GM21526 (cell line): ENCODE results near the gene PAQR4.
A peak's percentile ranks its signal among the peaks of the same experiment; 100 is the strongest.

Experiments used
- ATAC-seq: cut with Tn5 transposase; IDR thresholded peaks from one replicate; pipeline ENCODE4 v1.9.1; 2021; ENCODE audit warnings: moderate library complexity; ENCODE audit not compliant: unreplicated experiment, low FRiP score

PAQR4 gene

DNA sequence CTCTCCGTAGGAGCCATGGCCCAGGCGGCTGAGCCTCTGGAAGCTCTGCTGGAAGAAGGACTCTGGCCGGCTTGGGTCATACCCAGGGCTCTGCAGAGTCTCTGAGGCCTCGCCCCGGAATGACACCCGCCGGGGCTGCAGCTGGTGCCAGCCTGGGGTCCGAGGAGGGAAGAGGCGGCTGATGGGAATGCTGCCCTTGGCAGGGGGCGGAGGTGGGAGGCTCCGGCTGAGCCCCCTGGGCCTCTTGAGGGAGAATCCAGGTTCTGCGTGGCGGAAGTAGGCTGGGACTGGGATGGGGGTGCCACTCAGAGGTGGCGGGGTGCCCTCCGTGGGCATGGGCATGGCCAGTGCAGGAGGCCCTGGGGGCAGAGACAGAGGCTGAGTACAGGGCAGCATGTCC, 7.5 kb downstream of the PAQR4 start:
- no peak for ATAC-seq

GRCh38 chr16:2977440-2977839, 8.3 kb downstream of the PAQR4 start:
- ATAC-seq: no peak

DNA sequence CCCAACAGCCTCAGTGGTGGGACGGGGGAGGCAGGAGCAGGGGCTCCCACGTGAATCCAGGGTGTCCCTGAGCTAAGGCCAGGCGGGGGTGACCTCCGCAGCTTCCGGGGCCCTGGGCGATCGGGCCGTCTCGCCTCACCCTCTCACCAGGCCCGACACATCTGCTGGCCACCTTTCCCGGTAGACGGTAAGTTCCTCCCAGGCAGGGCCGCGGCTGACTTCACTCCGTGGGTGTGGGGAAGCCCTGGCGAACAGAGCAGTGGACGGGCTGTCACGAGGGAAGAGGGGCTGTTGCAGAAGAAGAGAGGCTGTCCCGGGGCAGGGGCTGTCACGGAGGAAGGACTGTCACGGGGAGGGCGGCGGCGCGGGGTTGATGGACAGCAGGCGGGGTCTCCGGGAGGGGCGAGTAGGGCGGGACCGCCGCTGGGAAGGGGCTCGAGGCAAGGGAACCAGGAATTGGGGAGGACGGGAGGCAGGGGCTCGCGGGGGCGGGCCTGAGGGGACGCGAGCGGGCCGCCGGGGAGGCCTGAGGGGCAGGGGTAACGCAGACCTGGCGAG, 10.6 kb downstream of the PAQR4 start:
- ATAC-seq: no peak

GRCh38 chr16:2980227-2981176, 11.4 kb downstream of the PAQR4 start, which contains the start of gene PKMYT1:
Gene PKMYT1, minus strand, starts transcription at chr16:2980446. Its CDS starts 789 bp downstream, at chr16:2979657.
- ATAC-seq: peak; percentile 60

GRCh38 chr16:2981177-2981898, 12.2 kb downstream of the PAQR4 start:
- ATAC-seq: no peak

DNA sequence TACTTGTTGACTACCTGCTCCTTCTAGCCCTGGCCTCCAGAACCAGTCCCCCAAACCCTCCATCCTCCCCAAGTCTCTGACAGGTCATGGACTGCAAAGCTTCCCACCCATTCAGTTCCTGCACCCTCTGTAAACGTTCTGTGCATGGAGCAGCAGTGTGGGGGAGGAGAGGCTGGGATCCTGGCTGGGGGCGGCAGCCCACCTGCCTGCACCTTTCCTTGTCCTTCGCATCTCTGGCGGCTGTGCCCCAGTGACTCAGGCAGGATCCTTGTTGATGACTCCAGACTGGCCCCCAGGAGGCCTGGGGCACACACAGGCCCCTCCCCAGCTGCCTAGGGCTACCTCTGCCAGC, 12.7 kb downstream of the PAQR4 start:
- no peak for ATAC-seq

- ATAC-seq: no peak
These were observed 13.3 kb downstream of the PAQR4 start for GRCh38 chr16:2982402-2982801.

GRCh38 chr16:2983706-2984136, 14.6 kb downstream of the PAQR4 start:
- ATAC-seq: no peak

- ATAC-seq: no peak
These were observed 16.3 kb downstream of the PAQR4 start for GRCh38 chr16:2985462-2985861.

DNA sequence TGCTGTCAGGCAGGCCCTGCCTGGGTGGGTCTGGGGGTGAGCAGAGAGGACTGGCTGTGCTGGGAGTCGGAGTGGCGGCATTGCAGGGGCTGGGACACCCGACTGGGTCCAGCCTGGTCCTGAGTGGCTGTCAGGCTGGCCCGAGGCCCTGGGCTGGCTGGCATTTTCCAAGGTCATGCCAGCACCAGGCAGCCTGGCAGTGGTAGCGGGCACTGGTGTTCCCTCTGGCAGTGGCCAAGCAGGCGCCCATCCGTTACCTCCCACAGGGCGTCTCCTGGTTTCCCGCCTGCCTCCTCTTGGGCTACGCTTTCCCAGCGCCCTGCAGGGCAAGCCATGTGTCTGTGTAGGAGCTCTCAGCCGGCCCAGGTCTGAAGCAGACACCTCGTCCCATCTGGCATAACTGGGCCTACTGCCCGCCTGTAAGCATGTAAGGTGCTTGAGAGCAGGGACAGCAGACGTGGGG, 16.8 kb downstream of the PAQR4 start:
- ATAC-seq: no peak

DNA sequence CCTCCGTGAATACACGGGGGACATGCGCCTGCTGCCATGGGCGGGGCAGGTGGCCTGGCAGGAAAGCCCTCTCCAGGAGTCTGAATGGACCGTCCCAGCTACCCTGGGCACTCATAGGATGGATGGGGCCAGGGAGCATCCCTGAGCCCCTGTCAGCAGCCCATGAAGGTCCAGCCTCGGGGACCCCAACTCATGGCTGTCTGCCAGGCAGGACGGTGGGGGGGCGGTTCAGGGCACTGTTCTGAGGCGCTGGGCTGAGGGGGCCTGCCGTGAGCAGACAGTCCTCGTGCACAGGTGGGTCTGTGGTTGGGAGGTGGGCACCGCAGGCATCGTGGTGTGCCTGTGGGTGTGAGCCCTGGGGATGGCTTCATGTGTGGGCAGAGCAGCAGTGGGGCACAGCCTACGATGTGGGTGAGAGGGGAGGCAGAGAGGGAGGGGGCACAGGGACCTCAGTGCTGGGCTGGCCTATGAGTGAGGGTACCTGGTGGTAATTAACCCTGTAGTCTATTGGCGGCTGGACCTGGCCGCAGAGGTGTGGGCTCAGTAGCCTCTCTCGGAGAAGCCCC, 17.6 kb downstream of the PAQR4 start:
- no peak for ATAC-seq

GRCh38 chr16:2987286-2987685, 18.1 kb downstream of the PAQR4 start:
- no peak for ATAC-seq

DNA sequence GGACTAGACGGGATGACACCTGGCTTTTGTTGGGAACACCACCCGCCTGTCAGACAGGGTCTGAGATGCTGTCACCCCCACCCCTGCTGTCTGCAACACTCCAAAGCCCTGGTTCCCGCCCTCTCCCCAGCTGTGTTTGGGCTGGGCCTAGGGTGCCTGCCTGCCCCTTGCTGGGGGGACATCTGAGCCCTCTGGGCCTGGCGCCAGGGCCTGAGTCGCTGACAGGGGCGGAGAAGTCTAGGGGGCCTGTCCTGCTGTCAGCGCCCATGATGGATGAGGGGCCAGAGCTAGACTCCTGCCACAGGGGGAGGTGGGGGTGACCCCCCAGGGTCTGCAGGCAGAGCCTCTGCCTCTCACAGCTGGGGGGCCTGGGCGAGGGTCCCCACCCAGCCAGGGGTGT, 18.7 kb downstream of the PAQR4 start:
- no peak for ATAC-seq

DNA sequence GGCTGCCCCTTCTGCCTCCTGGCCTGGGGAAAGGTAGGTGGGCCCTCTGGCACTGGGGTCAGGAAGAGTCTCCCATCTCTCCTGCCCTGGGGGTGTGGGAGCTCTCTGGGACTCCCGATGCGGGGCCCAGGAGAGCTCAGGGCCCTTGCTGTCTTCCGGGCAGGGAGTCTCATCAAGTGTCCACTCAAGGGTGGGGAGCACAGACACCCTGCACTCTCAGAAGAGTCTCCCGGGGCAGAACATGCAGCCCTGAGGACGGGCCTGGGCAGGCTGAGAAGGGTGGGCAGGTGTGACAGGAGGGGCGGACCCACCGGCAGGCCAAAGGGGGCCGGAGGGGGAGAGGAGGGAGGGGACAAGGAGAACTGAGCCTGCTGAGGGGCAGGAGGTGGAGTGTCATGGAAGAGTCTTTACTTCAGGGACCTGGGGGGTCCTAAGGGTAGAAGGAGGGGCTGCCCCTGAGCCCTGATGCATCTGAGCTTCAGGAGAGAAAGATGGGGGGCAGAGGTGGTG, 19.5 kb downstream of the PAQR4 start:
- no peak for ATAC-seq

- ATAC-seq: no peak
These were observed 21.7 kb downstream of the PAQR4 start for GRCh38 chr16:2990891-2991290.

DNA sequence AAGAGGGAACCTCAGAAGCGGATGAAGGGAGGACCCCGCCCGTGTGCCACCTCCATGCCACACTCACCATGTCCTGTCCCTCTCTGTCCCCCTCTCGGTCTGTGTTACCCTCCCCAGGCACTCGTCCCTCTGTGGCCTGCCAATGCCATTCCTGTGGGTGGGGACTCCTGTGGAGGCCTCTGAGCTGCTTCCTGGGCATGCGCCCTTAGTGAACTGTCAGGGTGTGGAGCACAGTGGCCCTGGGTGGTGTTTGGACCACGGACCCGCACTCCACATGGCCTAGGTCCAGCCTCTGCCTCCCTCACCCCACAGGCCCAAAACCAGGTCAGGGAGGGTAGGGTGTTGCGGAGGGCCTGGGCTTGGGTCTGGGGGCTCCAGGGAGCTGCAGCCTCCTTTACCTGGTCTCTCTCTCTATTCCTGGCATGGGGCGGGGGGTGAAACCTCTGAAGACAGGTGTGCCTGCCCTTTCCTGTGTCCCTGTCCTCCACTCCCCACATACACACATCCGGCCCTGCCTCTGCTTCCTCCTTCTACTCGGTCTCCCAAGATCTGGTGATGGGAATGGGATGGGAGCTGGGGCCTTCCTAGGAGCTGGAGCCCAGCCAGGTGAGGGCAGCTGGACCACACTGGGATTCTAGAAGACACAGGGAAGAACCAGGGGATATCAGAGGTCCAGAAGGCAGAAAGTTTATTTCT, 22.6 kb downstream of the PAQR4 start:
- no peak for ATAC-seq

DNA sequence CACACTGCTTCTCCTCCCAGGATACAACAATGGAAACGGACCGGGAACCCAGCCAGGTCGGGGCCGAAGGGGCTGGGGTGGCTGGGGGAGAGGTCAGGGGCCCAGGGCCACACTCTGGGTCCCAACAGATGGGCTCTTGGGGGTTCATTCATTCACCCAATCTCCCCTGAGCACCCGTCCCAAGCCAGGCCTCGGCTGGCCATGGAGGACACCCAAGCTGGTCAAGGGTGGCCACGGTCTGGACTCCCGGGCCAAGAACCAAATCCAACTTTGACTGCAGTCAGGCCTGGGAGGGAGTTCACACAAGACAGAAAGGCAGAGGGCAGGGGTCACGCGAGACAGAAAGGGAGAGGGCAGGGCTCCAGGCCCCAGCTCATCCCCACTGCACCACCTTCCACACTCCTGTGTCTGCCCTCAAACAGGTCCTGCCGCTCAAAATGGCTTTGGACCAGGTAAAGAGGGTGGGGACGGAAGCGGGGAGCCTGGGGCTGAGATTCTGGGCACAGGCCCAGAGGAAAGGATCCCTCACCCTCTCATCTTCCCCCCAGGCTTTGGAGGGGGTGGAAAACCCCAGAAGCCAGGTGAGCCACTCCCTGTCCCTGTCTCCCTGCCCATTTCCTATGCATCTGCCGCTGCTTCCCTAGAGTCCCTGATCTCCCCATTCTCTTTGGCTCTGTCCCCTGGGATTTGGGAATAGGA, 23.4 kb downstream of the PAQR4 start:
- no peak for ATAC-seq

DNA sequence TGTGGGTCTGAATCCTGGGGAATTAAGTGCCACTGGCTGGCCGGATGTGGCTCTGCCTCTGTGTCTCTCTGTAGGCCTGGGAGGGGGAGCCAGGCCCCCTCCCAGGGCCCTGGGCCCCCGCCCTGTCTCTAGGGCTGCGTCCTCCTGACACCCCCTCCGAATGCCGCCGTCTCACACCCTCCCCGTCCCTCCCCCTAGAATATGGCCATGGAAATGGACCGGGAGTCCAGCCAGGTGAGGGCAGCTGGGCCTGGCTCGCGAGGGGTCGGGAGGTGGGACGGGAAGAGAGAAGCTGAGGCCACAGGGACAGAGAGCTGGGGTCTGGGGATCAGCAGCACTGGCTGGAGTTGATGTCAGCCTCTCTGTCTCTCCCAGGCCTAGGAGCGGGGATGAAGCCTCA, 27.1 kb downstream of the PAQR4 start:
- no peak for ATAC-seq

GRCh38 chr16:2999929-3000328, 30.8 kb downstream of the PAQR4 start:
- ATAC-seq: no peak

GRCh38 chr16:3000540-3000939, 31.4 kb downstream of the PAQR4 start:
- no peak for ATAC-seq
